GM18867 (cell line): ENCODE measurements around the gene RFC4.
"Not testable (repeated sequence)": the region's sequence is repeated elsewhere in the genome, so short reads cannot be mapped to it uniquely, and the experiment has no call there.

Experiments
- ATAC-seq: cut with Tn5 transposase; IDR thresholded peaks from one replicate; pipeline ENCODE4 v1.9.1; 2021; ENCODE audit warnings: mild to moderate bottlenecking, moderate library complexity; ENCODE audit not compliant: unreplicated experiment

The RFC4 gene

DNA sequence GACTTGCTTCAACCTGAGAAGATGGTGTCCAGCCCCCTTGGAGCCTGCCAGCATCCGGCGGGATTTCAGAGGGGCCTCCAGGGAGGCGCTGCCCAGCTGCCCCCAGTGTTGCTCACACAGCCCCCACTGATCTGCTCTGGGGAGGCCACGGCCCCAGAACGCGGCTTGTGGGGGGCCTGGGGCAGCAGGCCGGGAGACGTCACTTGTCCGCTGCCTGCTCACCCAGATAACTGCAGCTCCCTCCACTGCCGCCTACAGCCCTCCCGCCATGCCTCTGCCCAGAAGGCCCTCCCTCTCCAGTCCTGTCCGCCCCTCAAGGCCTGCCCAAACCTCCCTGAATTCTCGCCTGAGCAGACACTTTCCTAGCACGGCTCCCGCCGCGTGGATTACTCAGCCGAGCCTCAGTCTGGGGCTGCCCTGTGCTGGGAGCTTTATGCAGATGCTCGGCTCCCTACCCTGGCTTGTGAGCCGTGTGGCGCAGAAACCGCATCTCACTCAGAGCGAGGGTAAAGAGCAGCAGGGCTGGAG lies 19.1 kb upstream of the RFC4 start:
- no peak for ATAC-seq

DNA sequence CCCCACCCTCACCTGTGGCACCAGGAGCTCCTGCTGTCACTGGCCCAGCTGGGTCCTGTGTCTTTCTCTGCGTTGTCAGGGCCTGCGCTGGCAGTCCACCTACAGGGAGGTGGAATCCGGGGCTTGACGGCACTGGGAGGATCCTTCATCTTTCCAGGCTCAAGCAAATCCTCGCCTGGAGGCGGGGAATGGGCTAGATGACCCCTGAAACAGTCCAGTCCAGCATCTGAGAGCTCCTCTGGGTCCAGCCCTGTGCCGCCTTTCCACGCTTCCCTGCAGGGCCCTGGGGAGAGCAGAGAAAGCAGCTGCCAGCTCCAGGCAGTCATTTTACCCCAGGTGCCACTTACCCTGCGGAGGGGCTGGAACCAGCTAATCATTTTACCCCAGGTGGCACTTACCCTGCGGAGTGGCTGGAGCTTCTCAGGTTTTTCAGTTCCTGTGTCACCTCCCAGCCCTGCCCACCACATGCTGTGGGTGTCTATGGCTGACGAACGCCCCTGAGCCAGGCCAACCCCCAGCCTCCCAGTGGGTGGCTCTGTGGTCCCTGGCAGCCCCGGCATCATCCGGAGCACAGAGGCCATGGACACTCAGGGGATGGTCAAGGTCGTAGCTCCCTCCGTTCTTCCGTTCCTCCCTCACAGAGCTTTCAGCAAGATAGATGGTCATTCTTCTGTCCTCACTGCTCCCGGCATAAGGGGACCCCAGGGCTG lies 18.3 kb upstream of the RFC4 start:
- no peak for ATAC-seq

DNA sequence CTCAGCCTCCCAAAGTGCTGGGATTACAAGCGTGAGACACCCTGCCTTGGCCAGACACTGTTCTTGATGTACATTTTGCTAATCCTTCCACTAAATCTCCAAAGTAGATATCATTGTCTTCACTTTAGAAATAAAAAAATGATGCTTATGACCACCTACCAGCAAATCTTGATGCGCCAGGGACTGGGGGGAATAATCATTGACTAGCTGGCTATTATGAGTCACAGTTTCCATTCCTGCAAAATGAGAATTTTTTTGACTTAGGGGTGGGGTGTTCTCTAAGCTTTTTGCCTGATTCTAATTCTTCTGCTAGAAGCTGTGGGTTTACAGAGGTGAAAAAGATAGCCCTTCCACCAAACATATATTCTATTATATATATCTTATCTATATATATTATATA lies 17.1 kb upstream of the RFC4 start:
- no peak for ATAC-seq

DNA sequence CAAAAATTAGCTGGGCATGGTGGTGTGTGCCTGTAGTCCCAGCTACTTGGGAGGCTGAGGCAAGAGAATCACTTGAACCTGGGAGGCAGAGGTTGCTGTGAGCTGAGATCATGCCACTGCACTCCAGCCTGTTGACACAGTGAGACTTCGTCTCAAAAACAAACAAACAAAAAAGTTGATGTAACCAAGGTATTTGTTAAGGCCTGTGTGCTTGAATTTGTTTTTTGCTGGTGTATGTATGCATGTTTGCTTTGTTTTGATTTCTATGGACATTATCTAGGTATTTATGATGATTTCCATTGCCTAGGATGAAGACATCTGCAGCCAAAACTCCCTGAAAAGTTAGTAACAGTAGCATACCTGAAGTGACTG lies 16.1 kb upstream of the RFC4 start:
- ATAC-seq: not testable (repeated sequence)

DNA sequence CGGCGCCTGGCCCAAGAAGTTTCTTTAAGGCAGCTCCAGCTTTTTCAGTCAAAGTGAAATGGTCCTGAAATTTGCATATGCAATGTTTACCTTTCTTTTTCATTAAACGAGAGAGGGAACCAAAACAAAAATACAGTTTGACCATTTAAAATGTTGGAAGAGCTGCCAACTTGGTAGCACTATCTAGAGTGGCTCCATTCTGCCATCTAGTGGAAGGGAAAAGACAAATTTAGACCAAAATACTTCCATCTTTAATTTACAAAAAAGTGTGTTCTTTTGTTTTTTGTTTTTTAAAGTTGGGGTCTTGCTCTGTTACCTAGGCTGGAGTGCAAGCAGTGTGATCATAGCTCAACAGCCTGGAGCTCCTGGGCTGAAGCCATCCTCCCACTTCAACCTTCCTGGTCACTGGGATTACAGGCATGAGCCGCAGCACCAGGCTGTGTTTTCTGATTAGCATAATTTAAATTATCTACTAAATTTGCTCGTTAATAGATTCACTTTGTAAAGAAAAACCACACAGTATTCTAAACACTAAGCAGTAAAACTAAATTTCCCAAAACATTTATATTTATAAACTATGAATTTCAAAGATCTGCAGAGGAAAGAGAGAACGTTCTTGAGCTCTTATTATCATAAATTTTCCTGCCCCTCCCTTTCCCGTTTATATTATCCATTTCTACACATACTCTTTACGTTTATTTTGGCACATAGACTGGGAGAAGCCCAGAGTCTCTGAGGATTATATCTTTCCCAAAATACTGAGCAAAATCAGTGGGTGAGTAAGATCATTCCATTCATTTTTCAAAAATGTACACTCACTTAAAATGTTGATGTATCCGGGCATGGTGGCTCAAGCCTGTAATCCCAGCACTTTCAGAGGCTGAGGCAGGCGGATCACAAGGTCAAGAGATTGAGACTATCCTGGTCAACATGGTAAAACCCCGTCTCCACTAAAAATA lies 15.4 kb upstream of the RFC4 start:
- ATAC-seq: no peak

DNA sequence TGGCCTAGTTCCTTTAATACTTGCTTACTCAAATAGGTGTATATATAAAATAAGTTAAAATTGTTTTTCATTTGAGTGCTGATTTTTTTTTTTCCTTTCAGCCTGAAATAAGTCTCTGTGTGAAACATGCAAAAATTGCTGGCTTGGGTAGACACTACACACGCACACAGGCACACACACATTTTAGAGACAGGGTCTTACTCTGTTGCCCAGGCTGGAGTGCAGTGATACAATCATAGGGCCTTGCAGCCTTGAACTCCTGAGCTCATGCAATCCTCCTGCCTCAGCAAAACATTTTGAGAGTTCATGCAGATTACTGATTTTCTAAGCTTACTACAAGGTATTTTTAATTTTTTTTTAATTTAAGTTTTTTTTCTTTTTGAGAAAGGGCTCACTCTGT lies 12.7 kb upstream of the RFC4 start:
- ATAC-seq: no peak

DNA sequence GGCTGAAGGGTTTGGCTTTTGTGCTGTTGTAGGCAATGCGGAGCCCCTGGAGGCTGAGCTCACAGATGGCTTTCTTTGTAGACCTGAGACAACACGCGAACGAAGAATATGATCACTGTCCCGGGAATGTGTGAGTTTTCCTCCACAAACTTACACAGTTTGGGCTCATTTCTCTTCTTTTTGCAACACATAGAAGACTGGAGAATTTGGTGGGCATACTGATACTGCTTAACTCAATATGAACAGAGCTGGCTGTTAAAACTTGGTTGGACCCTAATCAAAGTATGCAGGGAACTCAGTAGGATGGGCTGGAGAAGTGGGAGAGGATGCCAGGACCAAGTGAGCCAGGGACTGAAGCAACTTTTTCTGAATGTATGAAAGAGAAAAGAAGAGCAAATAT lies 12.2 kb upstream of the RFC4 start:
- ATAC-seq: no peak

DNA sequence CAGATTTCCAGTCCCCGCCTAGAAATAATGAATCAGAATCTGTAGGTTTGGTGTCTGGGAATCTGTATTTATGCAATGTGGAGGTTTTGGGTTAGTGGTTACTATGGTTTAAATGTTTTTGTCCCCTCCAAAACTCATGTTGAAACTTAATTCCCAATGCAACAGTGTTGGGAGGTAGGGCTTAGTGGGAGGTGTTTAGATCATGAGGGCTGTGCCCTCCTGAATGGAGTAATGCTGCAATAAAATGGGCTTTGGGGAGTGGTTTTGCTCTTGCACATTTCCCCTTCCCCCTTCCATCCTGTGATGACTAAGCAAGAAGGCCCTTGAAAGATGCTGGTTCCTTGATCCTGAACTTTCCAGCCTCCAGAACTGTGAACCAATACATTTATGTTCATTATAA lies 9.2 kb upstream of the RFC4 start:
- no peak for ATAC-seq

DNA sequence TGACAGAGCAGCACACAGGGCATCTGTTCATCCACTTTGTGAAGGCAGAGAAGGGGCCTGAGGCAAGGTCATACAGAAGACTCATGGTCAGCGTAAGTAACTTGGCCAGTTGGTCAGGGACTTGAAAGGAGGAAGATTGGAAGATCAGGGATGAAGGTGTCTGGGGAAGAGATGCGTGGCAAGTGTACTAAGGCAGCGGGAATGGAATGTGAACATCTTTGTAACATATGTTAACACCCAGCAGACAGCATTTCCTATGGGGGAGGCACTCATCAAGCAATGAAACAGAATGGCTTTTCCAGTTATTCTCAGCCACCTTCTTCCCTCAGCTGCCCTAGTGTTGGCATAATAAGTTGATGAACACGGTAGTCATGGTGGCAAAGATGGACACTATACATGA lies 7.8 kb upstream of the RFC4 start:
- no peak for ATAC-seq

DNA sequence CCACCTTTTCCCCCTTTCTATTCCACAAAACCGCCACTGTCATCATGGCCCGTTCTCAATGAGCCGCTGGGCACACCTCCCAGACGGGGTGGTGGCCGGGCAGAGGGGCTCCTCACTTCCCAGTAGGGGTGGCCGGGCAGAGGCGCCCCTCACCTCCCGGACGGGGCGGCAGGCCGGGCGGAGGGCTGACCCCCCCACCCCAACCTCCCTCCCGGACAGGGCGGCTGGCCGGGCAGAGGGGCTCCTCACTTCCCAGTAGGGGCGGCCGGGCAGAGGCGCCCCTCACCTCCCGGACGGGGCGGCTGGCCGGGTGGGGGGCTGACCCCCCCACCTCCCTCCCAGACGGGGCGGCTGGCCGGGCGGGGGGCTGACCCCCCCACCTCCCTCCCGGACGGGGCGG lies 5.0 kb upstream of the RFC4 start:
- ATAC-seq: not testable (repeated sequence)

DNA sequence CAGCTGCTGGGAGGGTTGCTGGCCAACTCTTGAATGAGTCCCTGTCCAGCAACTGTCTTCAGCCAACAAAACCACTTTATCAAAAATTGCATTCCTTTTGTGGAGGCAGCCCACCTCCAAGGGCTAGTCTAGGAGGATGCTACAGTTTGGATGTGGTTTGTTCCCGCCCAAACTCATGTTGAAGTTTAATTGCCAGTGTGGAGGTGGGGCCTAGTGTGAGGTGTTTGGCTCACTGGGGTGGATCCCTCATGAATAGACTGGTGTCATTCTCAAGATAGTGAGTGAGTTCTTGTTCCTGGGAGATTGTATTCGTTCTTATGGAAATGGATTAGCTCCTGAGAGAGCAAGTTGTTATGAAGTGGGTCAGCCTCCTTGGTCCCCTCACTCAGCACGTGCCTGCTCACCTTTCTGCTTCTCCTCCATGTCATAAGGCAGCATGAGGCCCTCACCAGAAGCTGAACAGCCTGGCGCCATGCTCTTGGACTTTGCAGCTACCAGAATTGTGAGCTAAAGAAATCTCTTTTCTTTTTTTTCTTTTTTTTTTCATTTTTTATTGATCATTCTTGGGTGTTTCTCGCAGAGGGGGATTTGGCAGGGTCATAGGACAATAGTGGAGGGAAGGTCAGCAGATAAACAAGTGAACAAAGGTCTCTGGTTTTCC lies 4.2 kb upstream of the RFC4 start:
- ATAC-seq: no peak

DNA sequence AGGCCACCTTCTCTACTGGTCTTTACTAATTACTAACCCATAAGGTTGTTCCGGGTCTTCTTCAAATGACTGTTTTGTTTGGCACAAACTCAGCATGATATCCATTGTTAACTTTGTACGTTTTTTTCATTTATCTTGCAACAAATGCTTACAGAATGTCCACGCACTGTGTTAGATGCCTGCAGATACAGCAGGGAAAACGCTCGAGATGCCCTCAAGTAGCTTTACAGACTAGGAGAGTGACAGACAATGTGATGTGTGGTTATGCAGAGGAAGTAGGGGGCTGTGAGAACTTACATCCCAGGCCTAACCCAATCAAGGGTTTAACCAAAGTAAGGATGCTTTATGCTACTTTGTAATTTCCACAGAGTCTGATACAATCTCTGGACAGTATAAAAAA lies 949 bp upstream of the RFC4 start:
- no peak for ATAC-seq

DNA sequence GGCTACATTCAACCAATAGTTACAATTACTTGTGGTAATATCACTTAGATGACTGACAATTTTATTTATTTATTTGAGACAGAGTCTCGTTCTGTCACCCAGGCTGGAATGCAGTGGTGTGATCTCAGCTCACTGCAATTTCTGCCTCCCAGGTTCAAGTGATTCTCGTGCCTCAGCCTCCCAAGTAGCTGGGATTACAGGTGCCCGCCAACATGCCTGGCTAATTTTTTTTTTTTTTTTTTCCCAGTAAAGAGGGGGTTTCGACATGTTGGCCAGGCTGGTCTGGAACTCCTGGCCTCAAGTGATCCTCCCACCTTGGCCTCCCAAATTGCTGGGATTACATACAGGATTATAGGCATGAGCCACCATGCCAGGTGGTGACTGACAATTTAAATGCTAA lies 2.8 kb downstream of the RFC4 start:
- not testable (repeated sequence) for ATAC-seq

DNA sequence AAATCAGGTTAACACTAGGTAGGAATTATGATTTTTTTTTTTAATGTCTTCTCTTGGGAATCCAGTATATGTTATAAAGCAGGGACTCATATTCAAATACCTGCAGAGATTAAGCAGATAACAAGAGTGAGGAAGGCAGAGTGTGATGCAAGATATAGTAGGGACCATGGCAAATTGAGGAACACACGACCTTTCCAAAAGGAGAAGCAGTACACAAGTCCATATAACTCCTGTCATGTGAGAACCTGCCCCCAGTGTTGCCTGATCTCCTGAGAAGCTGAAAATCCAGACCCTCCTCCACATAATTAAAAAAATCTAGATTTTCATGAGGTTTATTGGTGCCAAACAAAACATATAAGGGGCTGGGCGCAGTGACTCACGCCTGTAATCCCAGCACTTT lies 3.6 kb downstream of the RFC4 start:
- ATAC-seq: no peak

DNA sequence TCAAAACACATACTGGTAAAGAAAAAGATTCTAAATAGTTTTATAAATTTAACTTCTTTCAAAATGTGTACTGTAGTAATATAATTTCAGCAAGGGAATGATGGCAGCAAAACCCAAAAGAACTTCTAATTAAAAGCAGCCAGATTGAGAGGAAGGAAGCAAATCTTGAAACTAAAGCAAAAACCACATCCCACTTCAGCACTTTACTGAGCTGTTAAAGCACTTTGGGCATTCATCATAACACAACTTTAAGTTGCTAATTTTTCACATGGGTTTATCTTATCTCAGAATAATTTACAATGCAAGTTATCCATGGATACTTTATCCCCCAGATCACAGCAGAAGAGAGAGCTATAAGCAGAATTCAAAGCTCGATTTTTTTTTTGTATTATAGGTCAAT lies 6.0 kb downstream of the RFC4 start:
- ATAC-seq: no peak

DNA sequence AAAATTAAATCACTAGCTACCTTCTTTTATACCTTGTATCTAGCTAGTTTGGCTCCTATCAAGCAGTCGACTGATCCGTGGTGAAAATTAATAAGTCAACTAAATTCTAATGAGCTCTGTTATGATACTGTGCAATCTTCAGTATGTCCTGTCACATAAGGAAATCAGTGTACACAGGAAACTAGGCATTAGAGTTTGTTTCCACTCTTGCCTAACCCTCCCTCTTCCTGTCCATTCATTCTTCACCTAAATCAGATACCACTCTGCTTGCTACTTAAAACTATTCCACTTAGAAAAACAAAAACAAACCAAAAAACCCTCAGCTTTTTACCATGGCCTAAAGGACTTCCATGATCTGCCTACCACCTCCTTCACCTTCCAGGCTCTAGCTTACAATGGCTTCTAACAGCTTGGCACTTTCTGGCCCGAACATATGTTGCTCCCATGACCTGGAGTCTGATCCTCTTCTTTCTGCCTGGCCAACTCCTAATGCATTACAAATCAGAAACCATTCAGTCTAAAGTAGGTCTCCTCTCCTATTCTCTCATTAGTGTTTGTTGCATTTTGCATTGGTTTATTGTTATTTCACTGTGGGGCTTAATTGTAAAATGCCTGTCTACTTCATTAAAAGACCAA lies 7.9 kb downstream of the RFC4 start:
- no peak for ATAC-seq

DNA sequence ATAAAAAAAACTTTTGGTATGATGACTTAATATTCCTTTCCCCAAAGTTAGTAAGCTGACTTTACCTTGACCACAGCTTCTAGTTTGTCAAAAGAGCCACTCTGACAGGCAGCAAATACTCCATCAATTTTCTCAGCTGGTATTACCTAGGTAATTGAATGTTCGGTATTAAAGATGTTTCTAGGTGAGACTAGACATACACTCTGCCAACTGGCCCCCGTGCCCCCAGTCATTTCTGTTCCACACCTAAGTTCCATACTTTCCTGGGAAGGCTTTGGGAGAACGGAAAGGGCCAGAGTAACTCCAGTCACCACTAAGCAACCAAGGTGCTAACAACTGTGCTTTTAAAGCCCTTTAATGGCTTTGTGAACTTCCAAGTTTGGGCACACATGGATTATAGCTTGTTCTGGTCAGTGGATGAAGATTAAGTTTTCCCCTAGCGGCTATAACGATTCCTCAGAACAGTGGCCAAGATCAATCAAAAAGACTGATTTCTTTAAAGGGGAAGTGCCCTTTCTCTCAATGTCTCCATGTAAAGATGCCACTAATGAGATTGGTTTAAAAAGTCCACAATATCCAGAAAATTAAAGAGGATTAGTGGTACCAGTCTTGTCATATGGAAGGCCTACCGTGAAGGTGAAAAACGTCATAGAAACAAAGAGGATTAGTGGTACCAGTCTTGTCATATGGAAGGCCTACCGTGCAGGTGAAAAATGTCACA lies 15.9 kb downstream of the RFC4 start:
- no peak for ATAC-seq

DNA sequence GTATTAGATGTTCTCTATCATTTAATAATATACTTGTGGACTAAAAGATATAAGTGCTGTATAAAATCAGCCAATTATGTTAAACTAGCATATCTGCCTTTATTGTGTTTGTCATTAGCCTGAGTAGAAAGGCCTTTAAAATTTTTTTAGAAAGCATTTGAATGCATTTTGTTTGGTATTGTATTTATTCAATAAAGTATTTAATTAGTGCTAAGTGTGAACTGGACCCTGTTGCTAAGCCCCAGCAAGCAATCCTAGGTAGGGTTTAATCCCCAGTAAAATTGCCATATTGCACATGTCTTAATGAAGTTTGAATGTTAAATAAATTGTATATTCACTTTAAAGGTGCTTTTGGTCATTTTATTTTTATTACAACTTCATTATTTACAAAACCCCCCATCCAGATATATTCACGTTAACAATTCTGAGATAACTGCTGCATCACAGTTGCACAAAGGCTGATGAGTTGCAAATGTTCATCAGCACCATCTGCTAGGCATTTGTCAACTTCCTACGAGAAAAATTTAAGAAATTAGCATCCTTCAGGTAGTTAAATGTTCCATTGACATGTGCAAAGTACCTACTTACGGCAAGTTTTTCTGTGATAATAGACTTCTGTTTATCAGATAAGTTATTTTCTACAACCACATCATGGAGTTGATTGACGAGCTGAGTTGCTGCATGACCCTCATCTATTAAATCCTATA lies 16.6 kb downstream of the RFC4 start:
- no peak for ATAC-seq

DNA sequence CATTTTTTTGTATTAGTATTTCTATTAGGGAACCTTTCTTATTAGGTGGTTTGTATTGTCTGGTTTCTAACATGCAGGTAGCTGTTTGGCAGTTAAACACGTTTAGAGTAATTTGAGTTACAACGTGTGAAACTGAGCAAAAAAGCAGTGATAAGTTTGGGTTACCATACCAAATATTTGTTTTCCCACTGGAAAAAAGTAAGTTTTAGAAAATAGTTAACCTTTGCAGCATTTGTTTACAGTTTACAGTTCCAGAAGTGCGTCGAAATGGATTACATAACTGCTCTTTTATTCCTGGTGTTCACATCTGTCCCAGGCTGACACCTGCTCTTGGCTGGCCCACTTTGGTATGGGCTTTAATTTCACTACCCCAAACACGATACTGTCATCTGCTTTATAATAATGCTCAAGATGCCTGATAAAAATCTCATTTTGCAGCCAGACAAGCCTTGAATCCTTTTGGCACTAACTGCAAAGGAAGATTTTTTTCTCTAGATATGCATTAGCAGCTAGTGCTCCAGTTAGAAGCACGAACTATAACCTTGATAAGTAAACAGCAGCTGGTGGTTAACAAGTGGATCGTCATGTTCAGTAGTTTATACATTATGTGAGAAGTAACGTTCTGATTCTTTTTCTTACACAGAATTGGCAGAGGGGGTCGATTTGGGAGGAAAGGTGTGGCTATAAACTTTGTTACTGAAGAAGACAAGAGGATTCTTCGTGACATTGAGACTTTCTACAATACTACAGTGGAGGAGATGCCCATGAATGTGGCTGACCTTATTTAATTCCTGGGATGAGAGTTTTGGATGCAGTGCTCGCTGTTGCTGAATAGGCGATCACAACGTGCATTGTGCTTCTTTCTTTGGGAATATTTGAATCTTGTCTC lies 17.6 kb downstream of the RFC4 start:
- ATAC-seq: no peak
